H1 (cell line): ENCODE measurements around the gene ARMC9. TPM values are rescaled to one million over a fixed set of nuclear protein-coding genes. Genes with fewer than 3 reads are reported as not detected.

Experiments
- CTCF ChIA-PET: fragments of 300-600 bp; sonication (Branson Sonifier 250); formaldehyde crosslinking; loops from one replicate; lab custom pipeline; 2021; ENCODE audit not compliant: partially characterized antibody; lab: Charles Lee
- POLR2A ChIA-PET: fragments of 300-600 bp; sonication (Branson Sonifier 250); formaldehyde crosslinking; loops from one replicate; lab custom pipeline; 2021; ENCODE audit warnings: inconsistent platforms; ENCODE audit not compliant: partially characterized antibody; lab: Charles Lee
- DNase-seq, 2 experiments: peaks; one replicate each; pipeline versions ENCODE4 v3.0.0 to v3.0.0-alpha.2; 2010 to 2022; ENCODE audit warnings: low spot score in 2 of 2, low read depth in 1 of 2, mixed read lengths in 1 of 2
- FAIRE-seq: peaks from 2 replicates; lab custom pipeline; 2011; peaks lifted over from hg19 to GRCh38; lab: Jason Lieb, UNC
- H2AFZ ChIP-seq: 2 replicates; pipeline ENCODE4 v1.8.1; 2012; ENCODE audit warnings: low read length, inconsistent platforms
- H2AK5ac ChIP-seq: 2 replicates; pipeline ENCODE4 v1.6.1; 2013; ENCODE audit warnings: low read depth, low read length
- H2BK120ac ChIP-seq: replicated peaks from 2 replicates; pipeline ENCODE3; 2013; ENCODE audit warnings: low read depth, low read length, inconsistent platforms
- H2BK12ac ChIP-seq: 2 replicates; pipeline ENCODE4 v1.6.1; 2013; ENCODE audit warnings: low read depth, low read length
- H2BK15ac ChIP-seq: 2 replicates; pipeline ENCODE4 v1.6.1; 2013; ENCODE audit warnings: low read length
- H2BK20ac ChIP-seq: 2 replicates; pipeline ENCODE4 v1.6.1; 2013; ENCODE audit warnings: low read length
- H2BK5ac ChIP-seq: 2 replicates; pipeline ENCODE4 v1.6.1; 2013; ENCODE audit warnings: low read depth, low read length
- H3K14ac ChIP-seq: 2 replicates; pipeline ENCODE4 v1.6.1; 2013; ENCODE audit warnings: inconsistent platforms; ENCODE audit not compliant: insufficient read length
- H3K18ac ChIP-seq: 2 replicates; pipeline ENCODE4 v1.6.1; 2013; ENCODE audit warnings: low read length; ENCODE audit errors: extremely low read depth
- H3K23ac ChIP-seq: 2 replicates; pipeline ENCODE4 v1.6.1; 2013; ENCODE audit warnings: inconsistent platforms; ENCODE audit not compliant: insufficient read length
- H3K23me2 ChIP-seq: 2 replicates; pipeline ENCODE4 v1.6.1; 2013; ENCODE audit warnings: low read depth, low read length
- H3K27ac ChIP-seq: 2 replicates; pipeline ENCODE4 v1.6.1; 2011; ENCODE audit warnings: low read depth, low read length, inconsistent platforms
- H3K27me3 ChIP-seq, 4 experiments: replicated peaks in 1 of 4; 1 replicate in 1 of 4; 2 replicates in 3 of 4; pipeline versions ENCODE4 v1.6.1 to v1.8.1; 2011 to 2013; ENCODE audit warnings: low read length in 3 of 4, mild to moderate bottlenecking in 3 of 4, inconsistent platforms in 2 of 4, mixed read lengths in 2 of 4, moderate library complexity in 1 of 4; ENCODE audit not compliant: control insufficient read depth in 3 of 4, insufficient read depth in 3 of 4; ENCODE audit errors: extremely low read depth in 1 of 4
- H3K36me3 ChIP-seq, 4 experiments: 2 replicates each; pipeline versions ENCODE4 v1.6.1 to v1.8.1; 2011 to 2013; ENCODE audit warnings: mild to moderate bottlenecking in 4 of 4, low read length in 3 of 4, moderate library complexity in 2 of 4, control low read depth in 1 of 4, inconsistent platforms in 1 of 4; ENCODE audit not compliant: insufficient read depth in 4 of 4, control insufficient read depth in 2 of 4
- H3K4ac ChIP-seq: replicated peaks from 2 replicates; pipeline ENCODE3; 2013; ENCODE audit warnings: low read length, low read depth, mixed read lengths, inconsistent platforms; ENCODE audit not compliant: insufficient read length
- H3K4me1 ChIP-seq, 4 experiments: replicated peaks in 1 of 4; 1 replicate in 1 of 4; 2 replicates in 3 of 4; pipeline versions ENCODE4 v1.6.1 to v1.8.1; 2011 to 2013; ENCODE audit warnings: low read length in 3 of 4, inconsistent platforms in 2 of 4, mixed read lengths in 1 of 4; ENCODE audit not compliant: insufficient read depth in 4 of 4, control insufficient read depth in 3 of 4
- H3K4me2 ChIP-seq, 2 experiments: 2 replicates each; pipeline versions ENCODE4 v1.6.1 to v1.8.1; 2011 to 2013; ENCODE audit warnings: low read depth in 2 of 2, low read length in 2 of 2, control low read depth in 1 of 2, inconsistent platforms in 1 of 2, mild to moderate bottlenecking in 1 of 2; ENCODE audit not compliant: insufficient read depth in 1 of 2
- H3K4me3 ChIP-seq, 4 experiments: fragments of 200-600, 300-600 bp in 1 of 4; sonication (generic), shearing (Covaris generic), sonication (Bioruptor Twin) in 1 of 4; 2 replicates each; pipeline versions ENCODE4 v1.5.1 to v1.8.1; 2011 to 2016; ENCODE audit warnings: low read length in 4 of 4, low read depth in 3 of 4, control low read depth in 2 of 4, inconsistent platforms in 2 of 4, mild to moderate bottlenecking in 2 of 4, mixed read lengths in 1 of 4, moderate library complexity in 1 of 4; ENCODE audit not compliant: insufficient read depth in 2 of 4; ENCODE audit errors: extremely low read depth in 1 of 4
- H3K56ac ChIP-seq: replicated peaks from 2 replicates; pipeline ENCODE3; 2013; ENCODE audit warnings: low read depth, mild to moderate bottlenecking, mixed read lengths, low read length, inconsistent platforms; ENCODE audit not compliant: insufficient read length
- H3K79me1 ChIP-seq: 2 replicates; pipeline ENCODE4 v1.6.1; 2013; ENCODE audit warnings: low read depth, low read length, control low read depth
- H3K79me2 ChIP-seq, 2 experiments: 2 replicates each; pipeline versions ENCODE4 v1.6.1 to v1.8.1; 2012 to 2013; ENCODE audit warnings: low read length in 2 of 2, mild to moderate bottlenecking in 2 of 2, inconsistent platforms in 1 of 2; ENCODE audit not compliant: insufficient read depth in 2 of 2, control insufficient read depth in 1 of 2
- H3K9ac ChIP-seq, 4 experiments: replicated peaks in 1 of 4; 1 replicate in 1 of 4; 2 replicates in 3 of 4; pipeline versions ENCODE4 v1.6.1 to v1.8.1; 2011 to 2013; ENCODE audit warnings: low read depth in 3 of 4, low read length in 3 of 4, control low read depth in 2 of 4, mild to moderate bottlenecking in 2 of 4, moderate library complexity in 2 of 4, inconsistent platforms in 1 of 4; ENCODE audit errors: extremely low read depth in 1 of 4
- H3K9me3 ChIP-seq, 2 experiments: 2 replicates each; pipeline versions ENCODE4 v1.6.1 to v1.8.1; 2012 to 2013; ENCODE audit warnings: mild to moderate bottlenecking in 2 of 2, moderate library complexity in 2 of 2, control low read depth in 1 of 2, inconsistent platforms in 1 of 2, low read depth in 1 of 2, low read length in 1 of 2, mixed read lengths in 1 of 2; ENCODE audit not compliant: insufficient read depth in 2 of 2
- H4K20me1 ChIP-seq, 2 experiments: replicated peaks in 1 of 2; 2 replicates each; pipeline versions ENCODE3 to v1.8.1; 2011 to 2013; ENCODE audit warnings: inconsistent platforms in 2 of 2, low read length in 2 of 2, mild to moderate bottlenecking in 1 of 2; ENCODE audit not compliant: insufficient read depth in 2 of 2, control insufficient read depth in 1 of 2
- H4K5ac ChIP-seq: 2 replicates; pipeline ENCODE4 v1.6.1; 2013; ENCODE audit warnings: low read length, low read depth, mixed read lengths, inconsistent platforms; ENCODE audit not compliant: insufficient read length
- H4K8ac ChIP-seq: 2 replicates; pipeline ENCODE4 v1.8.0; 2013; ENCODE audit warnings: mild to moderate bottlenecking, moderate library complexity, low read length, inconsistent platforms; ENCODE audit not compliant: insufficient read depth; ENCODE audit errors: extremely low read depth
- H4K91ac ChIP-seq: replicated peaks from 2 replicates; pipeline ENCODE3; 2013; ENCODE audit warnings: low read length, mixed read lengths, inconsistent platforms; ENCODE audit not compliant: insufficient read length
- ATF2 ChIP-seq: IDR thresholded peaks from 2 replicates; pipeline ENCODE4 v1.6.1; 2012; ENCODE audit warnings: low read length, inconsistent platforms
- BACH1 ChIP-seq: IDR thresholded peaks from 2 replicates; pipeline ENCODE4 v1.6.1; 2012; ENCODE audit warnings: low read length, improper control_type of control experiment
- CTCF ChIP-seq, 3 experiments: IDR thresholded peaks; 1 replicate in 2 of 3; 2 replicates in 1 of 3; pipeline versions ENCODE4 v1.5.1 to v1.6.1; 2011; ENCODE audit warnings: low read length in 3 of 3, mild to moderate bottlenecking in 3 of 3, inconsistent platforms in 2 of 3, low read depth in 1 of 3, moderate library complexity in 1 of 3; ENCODE audit not compliant: insufficient read depth in 1 of 3; ENCODE audit errors: control extremely low read depth in 1 of 3
- E2F6 ChIP-seq: IDR thresholded peaks from 2 replicates; pipeline ENCODE4 v1.6.1; 2012; ENCODE audit warnings: inconsistent platforms
- JUND ChIP-seq: IDR thresholded peaks from 2 replicates; pipeline ENCODE4 v1.6.1; 2011; ENCODE audit warnings: mild to moderate bottlenecking, improper control_type of control experiment, low read length
- TAF1 ChIP-seq: IDR thresholded peaks from 2 replicates; pipeline ENCODE4 v1.6.1; 2011; ENCODE audit warnings: mild to moderate bottlenecking, low read depth, low read length
- TEAD4 ChIP-seq: IDR thresholded peaks from 2 replicates; pipeline ENCODE4 v1.6.1; 2012; ENCODE audit warnings: low read depth, low read length, inconsistent platforms, mixed read lengths
- whole genome bisulfite sequencing, 2 experiments: shearing (Covaris generic) in 1 of 2; methylation state at CpG; one replicate each; pipeline versions ENCODE4 v1.1.6 to v1.1.7; 2013 to 2015; ENCODE audit warnings: low lambda C conversion rate in 2 of 2, mixed read lengths in 2 of 2, inconsistent platforms in 1 of 2, low coverage in 1 of 2, missing lambda C conversion rate in 1 of 2; ENCODE audit not compliant: insufficient replicate concordance in 2 of 2, insufficient coverage in 1 of 2, insufficient read length in 1 of 2; ENCODE audit errors: extremely low coverage in 1 of 2, missing lambda C conversion rate in 1 of 2; 5-methylcytosine and 5-hydroxymethylcytosine counted together
- polyA plus RNA-seq, 7 experiments: library from polyadenylated mRNA; depleted of rRNA in 3 of 7; stranded (reverse) in 5 of 7; unstranded in 2 of 7; fragments of >200 nt in 5 of 7; fragments of 200-250 nt in 2 of 7; gene quantifications; 1 replicate in 5 of 7; 2 replicates in 1 of 7; 4 replicates in 1 of 7; pipeline versions ENCODE4 v1.2.1 to v1.2.3, GENCODE V29; 2011 to 2013; ENCODE audit warnings: missing spikeins in 2 of 7, mixed read lengths in 2 of 7
- total RNA-seq: library from RNA; stranded (reverse); fragmentation: NEBNext Ultra II Directional; extraction: Animal tissue kit (Norgen Biotek cat#: 25700); gene quantifications from 2 replicates; pipeline ENCODE4 v1.2.1, GENCODE V29; 2021

Gene ARMC9
- total and polyA plus RNA-seq, 2 of the 8 experiments (the other 6 are each of a cell fraction or from before 2014, with no cell fraction given): 23.2 to 36.1 TPM

- H3K18ac ChIP-seq: no peak overlapping the region
- no peak overlapping the region for H3K4me2 ChIP-seq
- no peaks in the 10 kb centered on the region for H3K9me3 ChIP-seq
- no peaks in the 10 kb centered on the region for H3K79me1 ChIP-seq
- no peak overlapping the region for H2BK120ac ChIP-seq
- TF ChIP-seq JUND (no peak), E2F6 (no peak), BACH1 (no peak), TEAD4 (no peak), CTCF (IDR thresholded peaks at IDR 0.05; ENCODE audit: control extremely low read depth in 1 of 3, insufficient read depth in 1 of 3, low read depth in 1 of 3, low read length in 3 of 3) (no peak), ATF2 (no peak), TAF1 (no peak)
- no peak overlapping the region for H3K4ac ChIP-seq
- H2AK5ac ChIP-seq: no peak overlapping the region
- H4K20me1 ChIP-seq: no peaks in the 10 kb centered on the region
- ChIA-PET CTCF (interaction anchor here (1.6 kb wide), 1 partner anchor 18 kb away, joined by 5 read pairs; no protein-coding TSS in a partner anchor), POLR2A (interaction anchor here (0.7 kb wide), 1 partner anchor 25 kb away, joined by 3 read pairs; no protein-coding TSS in a partner anchor)
- DNase-seq (no peak), FAIRE-seq (no peak)
- H3K27me3 ChIP-seq: no peaks in the 10 kb centered on the region
- no peaks in the 10 kb centered on the region for H3K79me2 ChIP-seq
- H2BK15ac ChIP-seq: no peak overlapping the region
- H4K91ac ChIP-seq: no peak overlapping the region
- H3K27ac ChIP-seq: no peak overlapping the region
- no peaks in the 10 kb centered on the region for H3K23me2 ChIP-seq
- H4K5ac ChIP-seq: no peak overlapping the region
- no peak overlapping the region for H3K4me3 ChIP-seq
- no peak overlapping the region for H3K14ac ChIP-seq
- H2BK12ac ChIP-seq: no peak overlapping the region
- H2BK20ac ChIP-seq: no peak overlapping the region
- H3K9ac ChIP-seq: no peak overlapping the region
- no peaks in the 10 kb centered on the region for H3K4me1 ChIP-seq
- no peak overlapping the region for H4K8ac ChIP-seq
- WGBS, 2 experiments: 92% methylated on average over 3 of the region's 3 CpGs; no CpG with 5 or more reads in 1 of the 2 experiments
- no peak overlapping the region for H3K56ac ChIP-seq
- peaks cover 8 to 45% (median 30%) of the 10 kb centered on the region in 4 experiments for H3K36me3 ChIP-seq
- no peak overlapping the region for H2AFZ ChIP-seq
- no peak overlapping the region for H2BK5ac ChIP-seq
- H3K23ac ChIP-seq: no peak overlapping the region
Observed at GRCh38 chr2:231172025-231172424, 26.4 kb upstream of the ARMC9 start.
